Non-pigmented ciliary epithelial cell (primary cell): ENCODE measurements around the gene CLNK.

Source experiments
- DNase-seq: peaks from one replicate; pipeline ENCODE4 v3.0.0-alpha.2; 2010; ENCODE audit warnings: low read depth

Gene CLNK

DNA sequence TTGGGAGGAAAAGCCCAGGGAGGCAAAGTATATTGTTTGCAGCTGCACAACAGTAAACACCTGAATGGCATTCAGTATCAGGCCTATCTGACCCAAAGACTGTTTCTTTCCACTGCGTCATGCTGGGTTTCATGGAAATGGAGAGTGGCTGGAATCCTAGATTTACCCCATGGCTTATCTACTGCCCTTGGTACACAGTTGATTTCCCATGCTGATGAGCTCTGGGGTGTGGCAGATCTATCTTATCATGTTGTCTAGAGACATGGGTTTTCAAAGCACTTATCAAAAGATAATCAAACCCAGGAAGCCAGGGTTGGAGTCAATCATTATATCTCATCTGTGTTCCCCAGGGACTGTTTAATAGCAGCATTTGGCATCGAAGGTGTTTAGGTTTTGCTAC is 72.1 kb downstream of the CLNK start:
- DNase-seq: no peak

- peak; percentile 69 for DNase-seq
These were observed 72.9 kb downstream of the CLNK start for GRCh38 chr4:10611673-10612072.

DNA sequence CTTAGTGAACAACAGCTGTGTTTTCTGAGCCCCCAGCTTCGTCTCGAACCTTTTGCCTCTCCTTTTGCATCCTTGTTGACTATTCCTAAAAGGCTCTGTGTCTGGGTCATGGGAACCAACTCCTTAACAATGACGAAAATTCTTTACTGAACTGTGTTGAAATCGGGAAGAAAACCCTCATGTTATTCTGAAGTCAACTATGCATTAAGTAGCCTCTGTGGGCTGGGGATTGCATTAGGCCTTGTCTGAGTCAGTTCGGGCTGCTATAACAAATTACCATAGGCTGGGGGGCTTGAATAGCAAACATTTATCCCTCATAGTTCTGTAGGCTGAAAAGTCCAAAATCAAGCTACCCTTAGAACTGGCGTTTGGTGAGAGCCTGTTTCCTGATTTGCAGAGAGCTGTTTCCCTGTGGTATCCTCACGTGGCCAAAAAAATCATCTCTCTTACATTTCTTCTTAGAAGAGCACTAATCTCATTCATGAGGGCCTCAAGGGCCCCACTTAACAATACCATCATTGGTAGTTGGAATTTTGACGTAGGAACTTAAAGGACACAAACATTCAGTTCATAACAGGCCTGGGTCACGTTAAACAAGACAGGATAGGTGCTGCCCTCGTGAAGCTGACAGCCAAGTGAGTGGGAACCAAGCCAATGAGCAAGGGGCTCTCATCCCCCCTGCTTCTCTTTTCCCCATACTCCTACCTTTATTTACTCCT is 75.9 kb downstream of the CLNK start:
- no peak for DNase-seq

DNA sequence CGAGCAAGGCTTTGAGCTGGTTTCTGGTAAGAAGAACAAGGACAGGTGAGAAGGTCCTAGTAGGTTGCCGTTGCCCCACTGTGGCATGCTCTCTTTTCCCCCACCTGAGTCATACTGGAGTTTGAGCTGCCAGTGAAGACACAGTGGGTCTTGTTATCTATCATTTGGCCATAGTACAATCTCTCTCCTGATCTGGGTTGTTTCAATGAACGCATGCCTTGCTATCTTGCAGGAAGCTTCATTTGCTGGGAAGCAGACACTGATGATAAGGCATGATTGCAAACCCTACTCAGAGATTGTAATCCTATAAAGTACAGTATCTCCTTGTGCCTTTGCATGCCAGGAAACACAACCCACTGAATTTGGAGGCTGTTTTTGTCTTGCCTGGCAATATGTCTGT is 77.4 kb downstream of the CLNK start:
- DNase-seq: no peak

DNA sequence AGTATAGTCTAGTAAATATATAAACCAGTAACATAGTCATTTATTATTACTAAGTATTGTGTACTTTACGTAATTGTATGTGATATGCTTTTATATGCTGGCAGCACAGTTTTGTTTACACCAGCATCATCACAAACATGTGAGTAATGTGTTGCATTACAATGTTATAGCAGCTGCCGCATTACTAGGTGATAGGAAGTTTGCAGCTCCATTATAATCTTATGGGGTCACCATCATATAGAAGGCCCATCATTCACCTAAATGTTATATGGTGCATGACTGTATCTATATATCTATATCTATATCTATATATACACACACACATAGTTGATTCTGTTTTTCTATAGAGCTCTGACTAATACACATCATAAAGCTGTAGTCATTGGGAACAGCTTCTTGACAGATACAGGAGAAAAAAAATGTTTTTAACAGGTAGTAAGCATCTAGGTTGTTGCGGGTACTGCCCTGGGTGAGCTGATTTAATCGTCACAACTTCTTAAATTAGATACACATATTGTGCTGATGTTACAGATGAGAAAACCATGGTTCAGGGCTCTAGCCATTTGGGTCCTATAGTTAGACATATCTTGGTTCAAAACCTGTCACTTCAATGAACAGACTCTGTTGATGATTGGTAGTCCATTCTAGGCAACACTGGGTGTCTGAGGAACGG is 77.9 kb downstream of the CLNK start:
- DNase-seq: no peak

GRCh38 chr4:10605746-10606482 is 78.7 kb downstream of the CLNK start:
- no peak for DNase-seq

DNA sequence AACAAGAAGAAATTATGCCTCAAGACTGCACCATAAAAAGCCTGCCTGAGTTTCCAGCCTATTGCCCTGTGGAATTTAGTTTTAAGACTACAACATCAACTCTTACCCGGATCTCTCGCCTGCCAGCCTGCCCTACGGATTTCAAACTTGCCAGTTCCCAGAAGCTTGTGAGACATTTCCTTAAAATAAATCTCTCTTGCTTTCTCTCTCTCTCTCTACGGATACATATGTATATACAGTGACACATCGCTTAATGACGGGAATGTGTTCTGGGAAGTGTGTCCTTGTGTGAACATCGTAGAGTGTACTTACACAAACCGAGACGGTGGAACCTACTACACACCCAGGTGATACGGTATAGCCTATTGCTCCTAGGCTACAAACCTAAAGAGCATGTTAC is 79.5 kb downstream of the CLNK start:
- DNase-seq: no peak

DNA sequence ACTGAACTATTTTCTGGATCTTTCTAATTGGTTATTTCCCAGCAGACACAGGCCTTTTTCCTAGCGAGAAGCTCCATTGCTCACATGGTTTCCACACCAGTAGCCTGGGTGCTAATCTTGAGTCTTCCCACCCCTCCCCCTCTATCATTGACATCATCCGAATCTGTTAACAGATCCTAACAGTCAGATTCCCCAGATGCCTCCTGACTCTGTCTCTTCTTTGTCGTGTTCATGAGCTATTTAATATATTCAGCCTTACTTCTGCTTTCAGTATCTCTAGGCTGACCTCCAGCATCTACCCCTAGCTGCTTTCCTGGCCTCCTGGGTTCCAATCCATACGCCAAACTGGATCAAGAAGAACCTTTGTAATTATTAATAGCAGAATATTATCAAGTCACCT is 85.0 kb downstream of the CLNK start:
- no peak for DNase-seq

GRCh38 chr4:10598829-10599228 is 85.7 kb downstream of the CLNK start:
- DNase-seq: no peak

- no peak for DNase-seq
These were observed 87.8 kb downstream of the CLNK start for GRCh38 chr4:10596586-10597290.

GRCh38 chr4:10593130-10593529 is 91.4 kb downstream of the CLNK start:
- no peak for DNase-seq

- DNase-seq: no peak
These were observed 93.7 kb downstream of the CLNK start for GRCh38 chr4:10590896-10591295.

DNA sequence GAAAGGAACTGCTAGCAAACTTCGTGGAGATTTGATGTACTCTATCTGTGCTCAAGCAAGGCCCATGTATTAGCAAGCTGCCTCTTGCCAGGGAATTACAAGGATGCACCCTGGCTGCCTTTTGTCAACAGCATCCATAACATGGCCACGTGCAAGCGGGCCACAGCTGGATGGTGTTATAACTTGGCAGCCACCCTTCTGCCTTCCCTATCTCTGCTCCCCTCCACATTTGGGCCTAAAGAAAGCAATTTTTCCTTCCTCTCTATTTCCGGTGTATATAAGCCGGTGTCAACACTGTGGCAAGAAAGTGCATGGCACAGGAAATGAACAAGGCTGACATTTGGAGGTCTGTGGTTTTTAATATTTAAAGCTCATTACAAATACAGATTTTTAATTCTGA is 94.8 kb downstream of the CLNK start:
- no peak for DNase-seq

DNA sequence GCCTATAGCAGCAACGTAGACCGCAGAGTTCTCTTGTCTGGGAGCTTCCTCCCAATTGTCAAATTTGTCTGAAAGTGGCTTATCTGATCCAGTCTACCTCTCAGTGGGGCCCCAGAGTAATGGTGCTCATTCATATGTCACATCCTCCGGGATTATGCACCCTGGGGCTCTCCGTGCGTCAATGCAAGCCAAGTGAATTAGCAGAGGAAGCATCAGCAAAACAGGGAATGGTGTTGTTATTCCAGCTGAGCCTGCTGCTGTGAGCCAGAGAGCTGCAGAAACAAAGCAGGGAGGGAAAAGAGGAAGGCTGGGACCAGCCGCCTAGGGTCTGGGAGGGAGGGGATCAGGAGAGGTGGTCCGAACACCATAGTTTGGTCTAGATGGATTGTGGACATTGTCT is 95.2 kb downstream of the CLNK start:
- DNase-seq: no peak

DNA sequence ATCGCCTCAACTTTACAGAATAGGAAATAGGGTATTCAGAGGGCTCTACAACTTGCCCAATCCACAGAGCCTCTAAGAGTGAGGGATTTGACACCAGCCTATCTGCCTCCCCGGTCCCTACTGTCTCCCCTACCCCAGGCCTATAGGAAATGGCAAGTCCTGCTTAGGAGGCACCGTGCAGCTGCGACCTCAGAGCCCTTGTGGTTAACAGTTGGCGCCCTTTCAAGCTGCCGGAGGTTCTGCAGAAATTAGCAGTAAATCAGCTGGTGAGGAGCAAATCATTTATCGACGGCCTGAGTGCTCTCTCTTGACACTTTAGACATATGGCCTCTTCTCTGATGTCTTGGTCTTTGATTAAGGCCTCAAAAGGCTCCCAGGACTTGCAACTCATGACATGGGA is 96.9 kb downstream of the CLNK start:
- no peak for DNase-seq

DNA sequence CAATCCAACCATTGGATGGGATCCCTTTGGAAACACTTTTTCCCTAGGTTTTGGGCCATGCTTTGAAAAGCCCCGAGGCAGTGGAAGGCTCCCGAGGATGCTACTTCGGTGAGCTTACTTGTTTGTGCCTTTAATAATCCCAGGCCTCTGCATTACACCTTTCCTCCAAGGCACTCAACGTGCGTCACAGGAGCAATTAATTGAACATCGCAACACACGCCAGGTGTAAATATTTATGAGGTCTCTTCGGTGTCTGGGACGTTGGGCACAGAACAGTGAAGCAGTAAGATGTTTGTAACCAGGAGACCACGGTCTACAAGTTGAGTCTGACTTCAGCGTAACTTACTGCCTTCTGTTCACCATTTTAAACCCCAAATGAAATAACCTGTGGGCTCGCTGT is 97.3 kb downstream of the CLNK start:
- DNase-seq: no peak

- DNase-seq: peak; percentile 83
These were observed 100.5 kb downstream of the CLNK start for GRCh38 chr4:10584042-10584441.

- DNase-seq: no peak
These were observed 101.6 kb downstream of the CLNK start for GRCh38 chr4:10582951-10583350.

- DNase-seq: no peak
These were observed 102.4 kb downstream of the CLNK start for GRCh38 chr4:10582059-10582686.

DNA sequence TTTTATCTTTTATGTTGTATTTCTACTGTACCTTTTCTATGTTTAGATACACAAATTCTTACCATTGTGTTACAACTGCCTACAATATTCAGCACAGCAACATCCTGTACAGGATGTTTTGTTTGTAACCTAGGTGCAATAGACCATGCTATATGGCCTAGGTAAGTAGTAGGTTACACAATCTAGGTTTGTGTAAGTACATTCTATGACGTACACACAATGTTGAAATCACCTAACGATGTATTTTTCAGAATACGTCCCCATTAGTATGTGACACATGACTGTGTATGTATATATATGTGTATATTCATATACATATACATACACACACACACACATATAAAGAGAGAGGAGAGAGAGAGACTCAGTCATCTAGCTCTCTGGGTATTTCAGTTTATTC is 103.5 kb downstream of the CLNK start:
- no peak for DNase-seq

DNA sequence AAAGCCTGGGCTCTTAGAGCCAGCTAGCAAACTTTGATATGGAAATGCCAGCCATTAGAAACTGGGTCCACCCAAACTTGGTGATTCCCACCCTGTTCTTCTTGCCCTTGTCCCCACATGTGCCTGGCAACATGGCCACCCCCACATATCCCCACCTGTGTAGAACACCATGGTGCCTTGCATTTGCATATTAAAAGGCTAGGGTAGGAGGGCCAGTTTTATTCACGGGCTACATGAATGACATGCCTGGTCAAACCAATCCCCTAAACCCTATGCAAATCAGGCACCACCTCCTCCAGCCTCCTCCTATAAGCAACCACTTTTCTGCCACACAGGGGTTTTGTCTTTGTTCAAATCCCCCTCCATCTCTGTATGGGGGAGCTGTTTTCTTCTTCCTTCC is 104.9 kb downstream of the CLNK start:
- DNase-seq: no peak
